K562 (cell line): ENCODE data around the gene HEPHL1. TPM values are rescaled to one million over a fixed set of nuclear protein-coding genes. Genes with fewer than 3 reads are reported as not detected.

Experiments
- ATAC-seq: fragments of 200-7000 bp; cut with Tn5 transposase; 3 replicates; pipeline ENCODE4 v1.9.1; 2020; ENCODE audit warnings: moderate library complexity
- BruUV-seq: library from RNA; stranded (reverse); fragments of 400-500 nt; replicated peaks from 2 replicates; lab custom pipeline; 2021; lab: Mats Ljungman, UMichigan
- CTCF ChIA-PET: fragments of 300-600 bp; formaldehyde crosslinking; extraction: SDS; loops from one replicate; lab custom pipeline; 2021; ENCODE audit warnings: low intra/inter-chr PET ratio; lab: Yijun Ruan, JAX
- POLR2A ChIA-PET: fragments of 300-600, 350-650 bp; sonication (Branson Sonifier 250); formaldehyde crosslinking; extraction: SDS; loops from one replicate; lab custom pipeline; 2021; ENCODE audit warnings: antibody characterized with exemption, inconsistent platforms; lab: Yijun Ruan, JAX
- DNase-seq, 4 experiments: peaks; one replicate each; pipeline versions ENCODE4 v3.0.0 to v3.0.0-alpha.2; 2011 to 2018; ENCODE audit warnings: low spot score in 3 of 4, mixed read lengths in 3 of 4; ENCODE audit errors: extremely low read depth in 1 of 4
- FAIRE-seq: peaks from 2 replicates; lab custom pipeline; 2011; peaks lifted over from hg19 to GRCh38; lab: Jason Lieb, UNC
- H2AFZ ChIP-seq: 2 replicates; pipeline ENCODE4 v1.6.0; 2011; ENCODE audit warnings: low read depth, low read length, control low read depth, inconsistent platforms
- H3K27ac ChIP-seq: fragments of 200-600 bp; 3 replicates; pipeline ENCODE4 v1.8.0; 2011; ENCODE audit warnings: low read depth, mild to moderate bottlenecking, control low read depth, inconsistent platforms, low read length, moderate library complexity, mixed read lengths; ENCODE audit errors: extremely low read depth
- H3K27me3 ChIP-seq, 2 experiments: fragments of 300-600 bp in 1 of 2; 2 replicates in 1 of 2; 3 replicates in 1 of 2; pipeline versions ENCODE4 v1.6.0 to v1.8.0; 2011; ENCODE audit warnings: inconsistent platforms in 2 of 2, low read length in 2 of 2, mild to moderate bottlenecking in 1 of 2, mixed read lengths in 1 of 2, moderate library complexity in 1 of 2; ENCODE audit not compliant: control insufficient read depth in 2 of 2, insufficient read depth in 2 of 2
- H3K36me3 ChIP-seq: fragments of 300-600 bp; 3 replicates; pipeline ENCODE4 v1.8.0; 2011; ENCODE audit warnings: mild to moderate bottlenecking, low read length, inconsistent platforms; ENCODE audit not compliant: control insufficient read depth, insufficient read depth
- H3K4me1 ChIP-seq, 2 experiments: fragments of 200-600 bp in 1 of 2; replicated peaks in 1 of 2; 2 replicates in 1 of 2; 3 replicates in 1 of 2; pipeline versions ENCODE4 v1.5.1 to v1.8.0; 2011; ENCODE audit warnings: inconsistent platforms in 2 of 2, low read length in 2 of 2, mild to moderate bottlenecking in 1 of 2, mixed read lengths in 1 of 2, moderate library complexity in 1 of 2; ENCODE audit not compliant: control insufficient read depth in 2 of 2, insufficient read depth in 2 of 2
- H3K4me2 ChIP-seq: 2 replicates; pipeline ENCODE4 v1.6.1; 2011; ENCODE audit warnings: low read length, control low read depth, inconsistent platforms, mixed read lengths; ENCODE audit not compliant: insufficient read depth
- H3K4me3 ChIP-seq: fragments of 200-600 bp; sonication (generic), shearing (Covaris generic); 2 replicates; pipeline ENCODE4 v1.5.1; 2016; ENCODE audit warnings: control low read depth, inconsistent platforms
- H3K79me2 ChIP-seq: fragments of 200-600 bp; 3 replicates; pipeline ENCODE4 v1.8.0; 2011; ENCODE audit warnings: low read length, inconsistent platforms; ENCODE audit not compliant: control insufficient read depth, insufficient read depth
- H3K9ac ChIP-seq, 2 experiments: 2 replicates each; pipeline versions ENCODE4 v1.6.0 to v1.6.1; 2011; ENCODE audit warnings: low read depth in 2 of 2, low read length in 2 of 2, control low read depth in 1 of 2, inconsistent platforms in 1 of 2, mild to moderate bottlenecking in 1 of 2, mixed read lengths in 1 of 2; ENCODE audit not compliant: insufficient read depth in 1 of 2
- H3K9me1 ChIP-seq: one replicate; pipeline ENCODE4 v1.6.0; 2011; ENCODE audit warnings: inconsistent platforms, mild to moderate bottlenecking, low read length, moderate library complexity; ENCODE audit not compliant: control insufficient read depth, insufficient read depth
- H3K9me3 ChIP-seq: replicated peaks from 2 replicates; pipeline ENCODE4 v1.5.1; 2011; ENCODE audit warnings: low read depth, low read length, inconsistent platforms; ENCODE audit not compliant: control insufficient read depth, insufficient read depth
- H4K20me1 ChIP-seq: replicated peaks from 2 replicates; pipeline ENCODE4 v1.6.1; 2011; ENCODE audit warnings: low read length, inconsistent platforms, mixed read lengths; ENCODE audit not compliant: control insufficient read depth, insufficient read depth
- MTA3 ChIP-seq: fragments of 450-650 bp; formaldehyde crosslinking; IDR thresholded peaks from 2 replicates; pipeline ENCODE4 v1.6.1; 2017; ENCODE audit warnings: mild to moderate bottlenecking, borderline replicate concordance
- XRCC3 ChIP-seq: fragments of 450-650 bp; IDR thresholded peaks from 2 replicates; pipeline ENCODE4 v1.6.1; 2017; ENCODE audit warnings: mild to moderate bottlenecking, moderate library complexity
- ZBTB12 ChIP-seq: fragments of 250-450 bp; sonication (Bioruptor Pico); IDR thresholded peaks from 2 replicates; pipeline ENCODE4 v1.4.0; 2020
- ZNF592 ChIP-seq: fragments of 450-650 bp; IDR thresholded peaks from 2 replicates; pipeline ENCODE4 v1.6.1; 2017; ENCODE audit warnings: antibody characterized with exemption, mild to moderate bottlenecking
- WGBS: fragments of 100-300 bp; shearing (Covaris generic); methylation state at CpG from one replicate; pipeline ENCODE4 v1.1.6; 2016; ENCODE audit warnings: low coverage, mixed read lengths; ENCODE audit not compliant: insufficient coverage; ENCODE audit errors: missing lambda C conversion rate; 5-methylcytosine and 5-hydroxymethylcytosine counted together
- in situ Hi-C: fragments of 300-500 bp; cut with MboI; formaldehyde crosslinking; loops from 4 replicates; pipeline ENCODE4 v1.15.0; 2018; ENCODE audit warnings: inconsistent platforms, mixed read lengths
- intact Hi-C: fragments of 100-400 bp; cut with micrococcal nuclease; formaldehyde crosslinking; loops from 2 replicates; pipeline ENCODE4 v1.14.2; 2022
- polyA plus RNA-seq, 8 experiments: library from polyadenylated mRNA; depleted of rRNA in 4 of 8; stranded (reverse) in 5 of 8; unstranded in 3 of 8; fragments of >200 nt; fragmentation: Nextera tagmentation in 2 of 8; fragmentation: Illumina TruSeq in 1 of 8; extraction: Ambion mirVana in 2 of 8; extraction: Trizol in 1 of 8; gene quantifications; 2 replicates each; pipeline versions ENCODE4 v1.2.1 to v1.2.3, GENCODE V29; 2011 to 2014; ENCODE audit warnings: inconsistent platforms in 1 of 8, missing spikeins in 1 of 8
- total RNA-seq, 7 experiments: library from RNA; depleted of rRNA in 6 of 7; stranded (reverse); fragments of >200 nt in 6 of 7; fragmentation: Illumina TruSeq in 2 of 7; extraction: Trizol in 2 of 7; gene quantifications; 2 replicates each; pipeline versions ENCODE4 v1.2.1 to v1.2.3, GENCODE V29; 2011 to 2021; ENCODE audit warnings: low replicate concordance in 1 of 7

Gene HEPHL1
- total and polyA plus RNA-seq, 9 of the 15 experiments (the other 6 are each of a cell fraction or from before 2014, with no cell fraction given): 0.01 TPM; not detected in 8

GRCh38 chr11:94007906-94008305, 13.2 kb upstream of the HEPHL1 start:
- Histone ChIP-seq H3K4me3 (no peak overlapping the region), H3K9me3 (no peaks in the 10 kb centered on the region), H4K20me1 (no peaks in the 10 kb centered on the region), H3K9me1 (no peaks in the 10 kb centered on the region), H3K4me2 (no peak overlapping the region), H2AFZ (no peak overlapping the region), H3K4me1 (no peaks in the 10 kb centered on the region), H3K36me3 (no peaks in the 10 kb centered on the region), H3K9ac (no peak overlapping the region), H3K27ac (no peak overlapping the region), H3K27me3 (no peaks in the 10 kb centered on the region), H3K79me2 (no peaks in the 10 kb centered on the region)
- ChIA-PET CTCF (no interaction called here), POLR2A (no interaction called here)
- 5% methylated on average over 4 of the region's 4 CpGs for WGBS
- no peak for DNase-seq
- TF ChIP-seq ZNF592: no peak
- no peak for TF ChIP-seq ZBTB12 (CRISPR knock-in tag)
- TF ChIP-seq MTA3: no peak
- TF ChIP-seq XRCC3: no peak
- ATAC-seq: no peak
- in situ Hi-C loops: no loop called here
- no peak for FAIRE-seq
- BruUV-seq: no TSS peak
- intact Hi-C loops: no loop called here
